GM19324 (cell line): ENCODE measurements around the gene LIMCH1.

ENCODE experiments used
- ATAC-seq: cut with Tn5 transposase; IDR thresholded peaks from one replicate; pipeline ENCODE4 v1.9.1; 2021; ENCODE audit warnings: mild to moderate bottlenecking, moderate library complexity; ENCODE audit not compliant: unreplicated experiment, low FRiP score

The LIMCH1 gene

DNA sequence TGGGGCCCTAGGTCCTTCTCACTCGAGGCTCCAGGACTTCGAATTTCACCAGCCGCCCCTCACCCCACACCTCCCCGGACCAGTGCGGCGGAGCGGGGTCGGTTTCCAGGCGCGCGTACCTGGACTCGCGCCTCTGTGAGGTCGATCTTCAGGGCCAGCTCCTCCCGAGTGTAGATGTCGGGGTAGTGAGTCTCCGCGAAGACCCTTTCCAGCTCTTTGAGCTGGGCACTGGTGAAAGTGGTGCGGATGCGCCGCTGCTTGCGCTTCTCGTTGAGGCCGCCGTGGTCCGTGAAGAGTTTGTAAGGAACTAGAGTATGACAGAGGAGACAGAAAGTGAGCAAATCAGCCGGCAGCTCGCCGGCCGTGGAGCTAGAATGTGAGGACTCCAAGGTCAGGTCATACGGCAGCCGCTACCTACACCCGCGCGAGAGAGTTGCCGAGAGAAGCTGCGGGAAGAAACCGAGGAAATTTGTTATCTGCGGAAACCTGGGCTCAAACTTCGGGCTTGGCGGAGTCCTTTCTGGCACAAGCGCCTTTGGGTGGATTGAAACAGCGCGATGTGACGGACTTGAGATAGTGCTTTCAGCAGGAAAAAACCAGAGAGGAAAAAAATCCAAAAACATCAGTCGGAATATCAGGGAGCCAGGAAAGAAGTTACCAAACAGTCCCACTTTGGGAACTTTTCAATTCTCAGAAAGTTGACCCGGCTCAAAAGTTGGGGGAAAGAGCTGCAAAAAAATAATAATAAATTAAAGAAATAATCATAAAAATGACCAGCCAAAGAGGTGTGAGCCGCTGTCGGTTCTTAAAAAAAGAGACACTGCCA is 209.5 kb downstream of the LIMCH1 start:
- ATAC-seq = no peak

DNA sequence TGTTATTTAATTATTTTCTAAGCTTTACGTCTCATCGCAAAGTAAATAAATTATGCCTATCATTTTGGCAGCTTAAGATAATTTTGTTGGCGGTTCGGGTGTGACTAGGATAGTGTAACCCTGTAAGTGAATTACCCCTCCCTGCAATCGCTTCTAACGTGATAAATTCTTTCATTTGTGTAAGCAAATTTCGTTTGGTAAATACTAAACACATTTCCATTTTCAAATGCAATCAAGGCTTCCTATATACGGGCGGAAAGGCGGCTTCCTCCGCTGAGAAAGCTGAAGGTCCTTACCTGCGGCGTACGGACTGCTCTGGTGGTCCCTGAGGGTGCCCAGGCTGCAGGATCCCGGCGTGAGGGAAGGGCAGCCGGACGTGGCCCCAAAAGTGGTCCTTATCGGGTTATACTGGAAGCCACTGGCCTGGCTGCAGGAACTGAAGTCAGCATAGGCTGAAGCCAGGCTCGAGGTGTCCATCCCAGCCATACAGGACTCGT is 210.2 kb downstream of the LIMCH1 start:
- no peak for ATAC-seq

DNA sequence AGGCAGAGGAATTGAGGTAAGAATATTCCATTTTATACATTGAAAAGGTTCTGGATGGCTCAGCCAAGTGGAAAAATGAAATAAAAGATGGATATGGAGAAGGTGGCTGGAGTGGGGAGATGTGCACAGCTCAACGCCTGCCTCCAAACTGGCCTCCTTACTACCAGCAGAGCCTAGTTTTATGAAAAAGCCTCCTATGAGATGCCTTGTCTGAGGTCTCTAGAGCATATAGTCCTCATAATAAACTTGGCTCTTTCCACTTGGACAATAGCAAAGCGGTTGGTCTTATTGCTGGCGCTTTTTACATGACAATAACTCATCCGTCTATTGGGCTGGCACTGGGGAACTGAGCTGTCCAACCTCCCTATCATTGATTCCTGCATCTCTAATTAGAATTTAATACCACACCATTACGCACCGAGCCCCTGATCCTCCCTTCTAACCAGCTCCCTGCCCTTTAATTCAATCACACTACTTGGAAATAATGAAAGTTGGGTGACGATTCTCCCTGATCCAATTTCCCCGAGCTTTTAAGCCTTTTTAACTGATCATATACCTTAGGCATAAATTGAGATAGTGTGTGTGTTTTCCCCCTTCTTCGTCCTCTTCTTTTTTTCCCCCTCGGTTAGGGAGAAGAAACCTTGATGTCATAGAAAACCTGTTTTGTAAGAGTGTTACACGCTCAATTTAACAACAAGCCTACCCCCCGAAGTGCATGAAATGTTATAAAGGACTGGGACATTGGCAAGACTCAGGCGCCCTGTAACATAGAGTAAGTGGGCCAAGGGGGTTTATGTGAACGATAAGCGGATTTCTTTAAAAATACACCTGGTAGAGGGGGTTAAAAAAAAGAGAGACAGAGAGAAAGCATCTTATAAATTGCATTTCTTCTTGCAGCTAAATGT is 210.9 kb downstream of the LIMCH1 start, which contains the start of gene PHOX2B:
Gene PHOX2B, minus strand, starts transcription at position 155 of the 905 bp plus-strand sequence. Its CDS starts 115 bp downstream, at position 40.
- ATAC-seq = no peak

DNA sequence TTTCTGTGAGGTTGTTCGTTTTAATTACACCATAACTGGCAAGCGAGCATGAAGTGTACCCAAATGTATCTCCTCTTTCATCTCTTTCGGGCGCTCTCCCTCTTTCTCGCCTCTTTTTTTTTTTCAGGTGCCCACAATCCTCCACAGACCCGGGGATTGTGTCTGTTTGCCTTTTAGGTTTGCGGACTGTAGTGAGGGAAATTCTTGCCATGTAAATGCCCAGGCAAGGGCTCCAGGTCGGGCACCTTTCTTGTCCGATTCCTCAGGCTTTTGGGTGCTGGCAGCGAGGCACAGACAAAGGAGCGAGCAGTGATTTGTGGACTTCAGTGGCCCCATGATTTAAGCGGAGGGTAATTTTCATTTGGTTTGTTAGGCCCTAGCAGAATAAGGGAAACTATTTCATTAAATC is 211.7 kb downstream of the LIMCH1 start:
- ATAC-seq = no peak
